Osteocyte (in vitro differentiated cells): ENCODE measurements around the gene SEMA4D. TPM values are rescaled to one million over a fixed set of nuclear protein-coding genes. Genes with fewer than 3 reads are reported as not detected.

ENCODE experiments used
- DNase-seq: peaks from one replicate; pipeline ENCODE4 v3.0.0; 2021; ENCODE audit warnings: mixed read lengths; ENCODE audit not compliant: unreplicated experiment; ENCODE audit errors: extremely low spot score
- H3K27ac Mint-ChIP-seq: one replicate; pipeline ENCODE4 v1.8.0; 2021; ENCODE audit warnings: mild to moderate bottlenecking, mixed read lengths; ENCODE audit not compliant: unreplicated experiment
- H3K27me3 Mint-ChIP-seq: one replicate; pipeline ENCODE4 v1.8.0; 2021; ENCODE audit warnings: mixed read lengths; ENCODE audit not compliant: unreplicated experiment
- H3K36me3 Mint-ChIP-seq: one replicate; pipeline ENCODE4 v1.8.0; 2021; ENCODE audit warnings: mixed read lengths; ENCODE audit not compliant: unreplicated experiment
- H3K4me1 Mint-ChIP-seq: one replicate; pipeline ENCODE4 v1.8.0; 2021; ENCODE audit warnings: mixed read lengths; ENCODE audit not compliant: unreplicated experiment
- H3K4me3 Mint-ChIP-seq: one replicate; pipeline ENCODE4 v1.8.0; 2021; ENCODE audit warnings: mild to moderate bottlenecking, moderate library complexity, mixed read lengths; ENCODE audit not compliant: unreplicated experiment
- H3K9me3 Mint-ChIP-seq: one replicate; pipeline ENCODE4 v1.8.0; 2021; ENCODE audit warnings: mixed read lengths; ENCODE audit not compliant: unreplicated experiment
- CTCF ChIP-seq: fragments of 200-600 bp; sonication (generic); IDR thresholded peaks from 2 replicates; pipeline ENCODE4 v1.5.0; 2021; ENCODE audit warnings: antibody characterized with exemption, mild to moderate bottlenecking, moderate library complexity
- total RNA-seq: library from RNA; stranded (reverse); gene quantifications from 2 replicates; pipeline ENCODE4 v1.2.1, GENCODE V29; 2021

Gene SEMA4D
- total RNA-seq, 1 donor from 2014 or later = 2.0 TPM

DNA sequence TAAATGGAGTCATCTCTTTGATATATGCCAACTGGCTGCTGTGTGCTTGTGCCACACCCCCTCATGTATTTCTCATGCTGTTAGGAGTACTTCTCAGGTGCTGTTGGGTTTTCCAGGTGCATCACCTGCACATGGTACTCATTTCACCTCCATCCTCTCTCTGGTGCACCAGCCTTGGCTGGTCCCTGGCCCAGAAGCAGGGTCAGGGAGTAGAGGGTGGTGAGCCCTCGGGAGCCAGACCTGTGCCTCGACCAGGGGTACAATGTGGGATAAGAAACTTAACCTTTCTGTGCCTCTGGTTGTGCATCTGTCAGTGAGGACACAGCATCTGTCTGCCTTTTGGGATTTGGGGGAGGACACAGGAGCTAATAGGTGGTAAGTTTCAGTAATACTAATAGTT, 141.1 kb downstream of the SEMA4D start:
- H3K4me3 Mint-ChIP-seq = no peak overlapping the region
- H3K27ac Mint-ChIP-seq = no peak overlapping the region
- H3K9me3 Mint-ChIP-seq = no peaks in the 10 kb centered on the region
- no peaks in the 10 kb centered on the region for H3K4me1 Mint-ChIP-seq
- peaks cover 78% of the 10 kb centered on the region for H3K36me3 Mint-ChIP-seq
- H3K27me3 Mint-ChIP-seq = no peaks in the 10 kb centered on the region
- TF ChIP-seq CTCF = no peak
- peak; percentile 71 for DNase-seq

DNA sequence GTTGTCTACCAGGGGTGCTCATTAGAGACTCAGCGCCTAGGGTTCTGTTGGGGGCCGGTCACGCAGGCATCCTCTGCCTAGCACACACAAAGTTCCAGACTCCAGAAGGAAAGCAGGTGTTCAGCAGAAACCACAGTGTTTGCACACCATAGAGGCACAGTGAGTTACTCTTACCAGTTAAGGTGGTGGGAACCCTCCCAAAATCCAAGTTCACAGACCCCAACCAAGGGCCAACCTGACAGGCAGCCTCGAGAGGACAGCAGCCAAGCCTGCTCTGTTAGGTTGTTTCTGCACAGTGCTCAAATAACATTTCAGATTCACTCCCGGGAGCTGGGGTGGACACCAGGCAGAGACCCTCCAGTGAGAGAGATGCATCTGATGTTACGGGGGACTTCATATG, 143.4 kb downstream of the SEMA4D start:
- Mint-ChIP-seq H3K4me3 (no peak overlapping the region), H3K27me3 (no peaks in the 10 kb centered on the region)
- TF ChIP-seq CTCF = no peak

GRCh38 chr9:89353989-89354388, 143.9 kb downstream of the SEMA4D start:
- H3K4me3 Mint-ChIP-seq = no peak overlapping the region
- DNase-seq = no peak
- H3K27ac Mint-ChIP-seq = no peak overlapping the region
- peaks cover 76% of the 10 kb centered on the region for H3K36me3 Mint-ChIP-seq
- H3K27me3 Mint-ChIP-seq = no peaks in the 10 kb centered on the region
- no peaks in the 10 kb centered on the region for H3K4me1 Mint-ChIP-seq
- no peak for TF ChIP-seq CTCF
- no peaks in the 10 kb centered on the region for H3K9me3 Mint-ChIP-seq

More for the DNA sequence above, 143.4 kb downstream of the SEMA4D start:
- Mint-ChIP-seq H3K36me3 (peaks cover 78% of the 10 kb centered on the region), H3K9me3 (no peaks in the 10 kb centered on the region), H3K27ac (no peak overlapping the region), H3K4me1 (no peaks in the 10 kb centered on the region)
- DNase-seq = peak; percentile 59

GRCh38 chr9:89352874-89353649, 144.9 kb downstream of the SEMA4D start:
- Mint-ChIP-seq H3K9me3 (no peaks in the 10 kb centered on the region), H3K27me3 (no peaks in the 10 kb centered on the region), H3K4me1 (no peaks in the 10 kb centered on the region), H3K27ac (no peak overlapping the region), H3K36me3 (peaks cover 80% of the 10 kb centered on the region), H3K4me3 (no peak overlapping the region)
- no peak for TF ChIP-seq CTCF
- DNase-seq = peak; percentile 70

DNA sequence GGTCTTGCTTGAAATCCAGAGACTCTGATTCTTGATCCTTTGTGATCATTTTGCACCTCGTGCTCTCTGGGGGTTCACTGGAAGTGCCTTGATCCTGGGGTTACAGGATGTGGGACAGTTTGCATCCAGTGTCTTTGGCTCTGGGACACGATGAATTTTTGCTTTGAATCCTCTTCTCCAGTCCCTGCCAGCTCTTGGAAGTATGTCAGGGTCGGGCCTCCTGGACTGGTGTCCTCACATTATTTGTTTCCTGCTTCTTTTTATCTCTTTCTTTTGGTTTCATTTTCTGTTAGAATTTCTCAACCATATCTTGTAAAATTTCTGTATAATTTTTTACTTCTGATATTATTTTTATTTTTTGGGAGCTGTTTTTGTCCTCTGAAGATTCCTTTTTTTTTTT, 145.5 kb downstream of the SEMA4D start:
- Mint-ChIP-seq H3K4me1 (no peaks in the 10 kb centered on the region), H3K27ac (no peak overlapping the region), H3K9me3 (no peaks in the 10 kb centered on the region), H3K4me3 (no peak overlapping the region), H3K27me3 (no peaks in the 10 kb centered on the region), H3K36me3 (peaks cover 81% of the 10 kb centered on the region)
- no peak for TF ChIP-seq CTCF
- no peak for DNase-seq
